ENCODE data around the gene CYB561D1.

- TF ChIP-seq CTCF (IDR thresholded peaks at IDR 0.05): no peak
- no peak for TF ChIP-seq EP300 (IDR thresholded peaks at IDR 0.05; ENCODE audit: low read depth)
- TF ChIP-seq POLR2A (IDR thresholded peaks at IDR 0.05): no peak
- TF ChIP-seq POLR2AphosphoS5 (IDR thresholded peaks at IDR 0.05): no peak
Observed at GRCh38 chr1:109541102-109541501, 47.2 kb downstream of the CYB561D1 start.
